SK-N-MC (cell line): Measurements from ENCODE around the gene CLIC4.
"Not testable (repeated sequence)": the region's sequence is repeated elsewhere in the genome, so short reads cannot be mapped to it uniquely, and the experiment has no call there.

ENCODE experiments used
- DNase-seq: peaks from one replicate; pipeline ENCODE4 v3.0.0-alpha.2; 2011; ENCODE audit warnings: low read depth, low spot score
- H3K27ac ChIP-seq: fragments of 200-600 bp; sonication (generic); 2 replicates; pipeline ENCODE4 v1.5.1; 2016; ENCODE audit warnings: mixed run types
- H3K36me3 ChIP-seq: fragments of 200-600 bp; sonication (generic); 2 replicates; pipeline ENCODE4 v1.6.1; 2017; ENCODE audit warnings: antibody characterized with exemption, low read length, mixed read lengths; ENCODE audit not compliant: insufficient read depth
- H3K4me3 ChIP-seq: fragments of 200-600 bp; sonication (generic); 2 replicates; pipeline ENCODE4 v1.5.1; 2016
- H3K9ac ChIP-seq: fragments of 200-600 bp; sonication (generic); 2 replicates; pipeline ENCODE4 v1.8.0; 2017; ENCODE audit warnings: mixed run types, mixed read lengths; ENCODE audit not compliant: insufficient read length
- H3K9me3 ChIP-seq: fragments of 200-600 bp; sonication (generic); 2 replicates; pipeline ENCODE4 v1.6.1; 2017; ENCODE audit warnings: low read depth, mild to moderate bottlenecking, antibody characterized with exemption, low read length, moderate library complexity, mixed read lengths
- EZH2 ChIP-seq: fragments of 200-600 bp; sonication (generic); IDR thresholded peaks from one replicate; pipeline ENCODE4 v1.6.1; 2017; ENCODE audit warnings: antibody characterized with exemption
- FOXP2 ChIP-seq: optimal IDR thresholded peaks from 2 replicates; pipeline ENCODE3; 2011; ENCODE audit warnings: mild to moderate bottlenecking, moderate library complexity; ENCODE audit not compliant: insufficient read depth; ENCODE audit errors: extremely low read length, control extremely low read depth
- POLR2AphosphoS5 ChIP-seq: IDR thresholded peaks from 2 replicates; pipeline ENCODE4 v1.6.1; 2012; ENCODE audit warnings: mild to moderate bottlenecking, low read depth, low read length, borderline replicate concordance

Gene CLIC4

GRCh38 chr1:24888061-24888970 is 143.1 kb downstream of the CLIC4 start:
- H3K9me3 ChIP-seq = no peaks in the 10 kb centered on the region; the same call in 1 of the 2 replicates
- H3K9ac ChIP-seq = no peak overlapping the region

GRCh38 chr1:24888971-24889676 is 143.9 kb downstream of the CLIC4 start:
- Histone ChIP-seq H3K9ac (no peak overlapping the region), H3K27ac (no peak overlapping the region), H3K36me3 (no peaks in the 10 kb centered on the region), H3K9me3 (no peaks in the 10 kb centered on the region), H3K4me3 (no peak overlapping the region)
- no peak for TF ChIP-seq FOXP2
- no peak for DNase-seq

More at GRCh38 chr1:24888061-24888970, 143.1 kb downstream of the CLIC4 start:
- no peaks in the 10 kb centered on the region for H3K36me3 ChIP-seq
- TF ChIP-seq EZH2 (no peak), POLR2AphosphoS5 (no peak), FOXP2 (no peak)
- H3K4me3 ChIP-seq = no peak overlapping the region
- no peak overlapping the region for H3K27ac ChIP-seq
- DNase-seq = no peak

- no peak for TF ChIP-seq FOXP2
- TF ChIP-seq POLR2AphosphoS5 = no peak
- no peak for TF ChIP-seq EZH2
- H3K27ac ChIP-seq = no peak overlapping the region
- no peaks in the 10 kb centered on the region for H3K36me3 ChIP-seq
- H3K4me3 ChIP-seq = no peak overlapping the region
- no peak overlapping the region for H3K9ac ChIP-seq
- no peak for DNase-seq
- H3K9me3 ChIP-seq = no peaks in the 10 kb centered on the region
These were observed 145.6 kb downstream of the CLIC4 start for GRCh38 chr1:24890887-24891286.

GRCh38 chr1:24891367-24891766 is 146.1 kb downstream of the CLIC4 start:
- not testable (repeated sequence) for H3K27ac ChIP-seq, H3K4me3 ChIP-seq, DNase-seq, H3K9ac ChIP-seq, H3K36me3 ChIP-seq, H3K9me3 ChIP-seq

GRCh38 chr1:24892188-24893153 is 147.2 kb downstream of the CLIC4 start:
- no peaks in the 10 kb centered on the region for H3K36me3 ChIP-seq
- no peak overlapping the region for H3K27ac ChIP-seq
- no peaks in the 10 kb centered on the region for H3K9me3 ChIP-seq
- no peak overlapping the region for H3K4me3 ChIP-seq
- TF ChIP-seq POLR2AphosphoS5 (no peak), EZH2 (no peak), FOXP2 (no peak)
- no peak overlapping the region for H3K9ac ChIP-seq
- no peak for DNase-seq

- DNase-seq = no peak
- H3K9ac ChIP-seq = no peak overlapping the region
- no peak overlapping the region for H3K27ac ChIP-seq
- H3K4me3 ChIP-seq = no peak overlapping the region
- no peaks in the 10 kb centered on the region for H3K9me3 ChIP-seq
- H3K36me3 ChIP-seq = no peaks in the 10 kb centered on the region
- no peak for TF ChIP-seq FOXP2
- no peak for TF ChIP-seq EZH2
- no peak for TF ChIP-seq POLR2AphosphoS5
These were observed 148.2 kb downstream of the CLIC4 start for GRCh38 chr1:24893431-24893830.
